Transverse colon (tissue), 3 donors: ENCODE results near the gene ABCB10.

ENCODE experiments used
- CTCF ChIP-seq, 5 experiments: fragments of 200-600 bp in 3 of 5; fragments of 450-650 bp in 2 of 5; sonication (generic) in 3 of 5; IDR thresholded peaks; 1 replicate in 2 of 5; 2 replicates in 3 of 5; pipeline ENCODE4 v1.5.1; 2016 to 2017; ENCODE audit warnings: antibody characterized with exemption in 5 of 5, inconsistent platforms in 3 of 5, mild to moderate bottlenecking in 2 of 5, moderate library complexity in 1 of 5
- EP300 ChIP-seq: sonication (generic); formaldehyde crosslinking; IDR thresholded peaks from one replicate; pipeline ENCODE4 v1.6.1; 2017; ENCODE audit warnings: antibody characterized with exemption, low read depth
- POLR2A ChIP-seq: fragments of 450-650 bp; IDR thresholded peaks from one replicate; pipeline ENCODE4 v1.6.1; 2016; ENCODE audit warnings: antibody characterized with exemption, mild to moderate bottlenecking, moderate library complexity

- TF ChIP-seq CTCF (IDR thresholded peaks at IDR 0.05), result no peak
- no peak for TF ChIP-seq POLR2A
- no peak for TF ChIP-seq EP300
Measured at GRCh38 chr1:229557200-229557850, 1.2 kb downstream of the ABCB10 start.
